SK-N-SH (cell line): ENCODE measurements around the gene TRAPPC3. TPM values are rescaled to one million over a fixed set of nuclear protein-coding genes. Genes with fewer than 3 reads are reported as not detected.

ENCODE experiments used
- CTCF ChIA-PET: fragments of 300-600, 350-600 bp; formaldehyde crosslinking; extraction: SDS; loops from one replicate; lab custom pipeline; 2021; lab: Yijun Ruan, JAX
- POLR2A ChIA-PET: fragments of 350-600 bp; sonication (Branson Sonifier 250); formaldehyde crosslinking; extraction: SDS; loops from one replicate; lab custom pipeline; 2020; ENCODE audit warnings: antibody characterized with exemption, inconsistent platforms; lab: Yijun Ruan, JAX
- DNase-seq: peaks from one replicate; pipeline ENCODE4 v3.0.0; 2012
- H2AFZ ChIP-seq: fragments of 200-600 bp; sonication (generic); 2 replicates; pipeline ENCODE4 v1.8.1; 2016; ENCODE audit warnings: antibody characterized with exemption, mild to moderate bottlenecking, low read depth
- H3F3A ChIP-seq: fragments of 200-600 bp; sonication (generic); replicated peaks from 2 replicates; pipeline ENCODE3; 2016; ENCODE audit warnings: antibody characterized with exemption, mild to moderate bottlenecking; ENCODE audit not compliant: insufficient read depth
- H3K27ac ChIP-seq, 2 experiments: fragments of 200-500 bp in 1 of 2; fragments of 200-600 bp in 1 of 2; sonication (Bioruptor generic) in 1 of 2; sonication (generic), shearing (Covaris generic) in 1 of 2; 2 replicates each; pipeline versions ENCODE4 v1.5.1 to v1.6.1; 2014 to 2016; ENCODE audit warnings: low read depth in 2 of 2, inconsistent platforms in 1 of 2, low read length in 1 of 2, mild to moderate bottlenecking in 1 of 2, mixed read lengths in 1 of 2
- H3K27me3 ChIP-seq: fragments of 200-600 bp; sonication (generic), shearing (Covaris generic); 2 replicates; pipeline ENCODE4 v1.6.1; 2016; ENCODE audit warnings: mixed run types; ENCODE audit not compliant: insufficient read depth
- H3K36me3 ChIP-seq, 2 experiments: fragments of 200-500 bp in 1 of 2; fragments of 200-600 bp in 1 of 2; sonication (Bioruptor generic) in 1 of 2; sonication (generic) in 1 of 2; replicated peaks in 1 of 2; 2 replicates each; pipeline versions ENCODE3 to v1.5.1; 2014 to 2016; ENCODE audit warnings: low read length in 1 of 2, mild to moderate bottlenecking in 1 of 2; ENCODE audit not compliant: insufficient read depth in 2 of 2, control insufficient read depth in 1 of 2
- H3K4me1 ChIP-seq, 2 experiments: fragments of 200-500 bp in 1 of 2; fragments of 200-600 bp in 1 of 2; sonication (Bioruptor generic) in 1 of 2; sonication (generic), shearing (Covaris generic) in 1 of 2; 2 replicates each; pipeline versions ENCODE4 v1.5.1 to v1.6.1; 2014 to 2016; ENCODE audit warnings: low read depth in 1 of 2, low read length in 1 of 2, mixed run types in 1 of 2; ENCODE audit not compliant: insufficient read depth in 2 of 2, control insufficient read depth in 1 of 2
- H3K4me2 ChIP-seq: fragments of 200-600 bp; sonication (generic), shearing (Covaris generic); 2 replicates; pipeline ENCODE4 v1.6.1; 2017; ENCODE audit warnings: mixed run types
- H3K4me3 ChIP-seq, 2 experiments: fragments of 200-500 bp in 1 of 2; fragments of 200-600 bp in 1 of 2; sonication (Bioruptor generic) in 1 of 2; sonication (generic), shearing (Covaris generic) in 1 of 2; 2 replicates each; pipeline versions ENCODE4 v1.5.1 to v1.8.1; 2014 to 2016; ENCODE audit warnings: low read depth in 2 of 2, inconsistent platforms in 1 of 2, low read length in 1 of 2, mild to moderate bottlenecking in 1 of 2, mixed read lengths in 1 of 2, moderate library complexity in 1 of 2
- H3K79me2 ChIP-seq: fragments of 200-600 bp; sonication (generic); 2 replicates; pipeline ENCODE4 v1.8.1; 2017; ENCODE audit warnings: mild to moderate bottlenecking; ENCODE audit not compliant: insufficient read depth
- H3K9ac ChIP-seq: fragments of 200-600 bp; sonication (generic); 2 replicates; pipeline ENCODE4 v1.6.1; 2017; ENCODE audit warnings: mixed run types
- H3K9me2 ChIP-seq: fragments of 200-600 bp; sonication (generic); 2 replicates; pipeline ENCODE4 v1.6.1; 2017; ENCODE audit warnings: mixed run types
- H3K9me3 ChIP-seq: fragments of 200-600 bp; sonication (generic); 2 replicates; pipeline ENCODE4 v1.6.1; 2017; ENCODE audit warnings: mixed run types, mild to moderate bottlenecking, moderate library complexity
- H4K20me1 ChIP-seq: fragments of 200-600 bp; sonication (generic); 2 replicates; pipeline ENCODE4 v1.6.1; 2017; ENCODE audit warnings: mild to moderate bottlenecking, mixed run types; ENCODE audit not compliant: insufficient read depth
- CHD2 ChIP-seq: fragments of 150-350 bp; IDR thresholded peaks from 2 replicates; pipeline ENCODE4 v1.6.1; 2018; ENCODE audit warnings: low read length; ENCODE audit not compliant: partially characterized antibody
- EP300 ChIP-seq, 2 experiments: IDR thresholded peaks; 2 replicates each; pipeline versions ENCODE4 v1.4.0 to v1.6.1; 2012; ENCODE audit warnings: borderline replicate concordance in 1 of 2, low read depth in 1 of 2, low read length in 1 of 2
- FOSL2 ChIP-seq: IDR thresholded peaks from 2 replicates; pipeline ENCODE4 v1.4.0; 2012; ENCODE audit warnings: low read depth, mild to moderate bottlenecking, moderate library complexity, borderline replicate concordance
- FOXJ3 ChIP-seq: sonication (generic); formaldehyde crosslinking; IDR thresholded peaks from 2 replicates; pipeline ENCODE4 v1.5.1; 2020; ENCODE audit warnings: mild to moderate bottlenecking, missing genetic modification reagents
- JUND ChIP-seq: IDR thresholded peaks from 2 replicates; pipeline ENCODE4 v1.4.0; 2012
- MEF2A ChIP-seq: IDR thresholded peaks from 2 replicates; pipeline ENCODE4 v1.4.0; 2012; ENCODE audit warnings: low read depth, borderline replicate concordance
- MXI1 ChIP-seq: IDR thresholded peaks from 2 replicates; pipeline ENCODE4 v1.6.1; 2012; ENCODE audit warnings: mild to moderate bottlenecking, low read depth, low read length, improper control_type of control experiment
- POLR2AphosphoS5 ChIP-seq: IDR thresholded peaks from 2 replicates; pipeline ENCODE4 v1.6.1; 2012; ENCODE audit warnings: low read depth, low read length
- RCOR1 ChIP-seq: fragments of 150-350 bp; IDR thresholded peaks from 2 replicates; pipeline ENCODE4 v1.6.1; 2017; ENCODE audit warnings: antibody characterized with exemption, low read length
- REST ChIP-seq: IDR thresholded peaks from 2 replicates; pipeline ENCODE4 v1.6.1; 2012; ENCODE audit warnings: mild to moderate bottlenecking, low read depth, low read length, moderate library complexity
- RFX5 ChIP-seq: IDR thresholded peaks from 2 replicates; pipeline ENCODE4 v1.6.1; 2012; ENCODE audit warnings: mild to moderate bottlenecking, improper control_type of control experiment, low read length
- TAF1 ChIP-seq: IDR thresholded peaks from 2 replicates; pipeline ENCODE4 v1.6.1; 2012; ENCODE audit warnings: low read depth, mild to moderate bottlenecking, low read length, moderate library complexity, borderline replicate concordance
- TEAD4 ChIP-seq: IDR thresholded peaks from 2 replicates; pipeline ENCODE4 v1.4.0; 2012; ENCODE audit warnings: mild to moderate bottlenecking, borderline replicate concordance; ENCODE audit not compliant: insufficient read depth
- YY1 ChIP-seq: IDR thresholded peaks from 2 replicates; pipeline ENCODE4 v1.4.0; 2012; ENCODE audit warnings: low read depth, mild to moderate bottlenecking
- ZBTB33 ChIP-seq: IDR thresholded peaks from 2 replicates; pipeline ENCODE4 v1.4.0; 2012; ENCODE audit warnings: low read depth, borderline replicate concordance
- WGBS: methylation state at CpG from one replicate; pipeline ENCODE4 v1.1.6; 2017; ENCODE audit warnings: low lambda C conversion rate; 5-methylcytosine and 5-hydroxymethylcytosine counted together
- polyA plus RNA-seq, 3 experiments: library from polyadenylated mRNA; depleted of rRNA; stranded (reverse); fragments of >200 nt; gene quantifications; 2 replicates each; pipeline ENCODE4 v1.2.3, GENCODE V29; 2012

The TRAPPC3 gene
- polyA plus RNA-seq, 1 of the 3 experiments (the other 2 are of a cell fraction): 149 TPM

GRCh38 chr1:36172017-36172747 lies 22.9 kb upstream of the TRAPPC3 start:
- H3K4me3 ChIP-seq: no peak overlapping the region
- peaks cover 54 to 55% of the 10 kb centered on the region in 2 experiments for H3K36me3 ChIP-seq
- WGBS: 98% methylated on average over 21 of the region's 21 CpGs
- CTCF ChIA-PET: interaction anchor here (4.1 to 5.9 kb wide), 2 partner anchors 16 to 22 kb away, joined by 23 to 32 read pairs; partner anchors contain the start of gene TRAPPC3
- peak overlapping the region; percentile 68 for H3K4me2 ChIP-seq
- peaks cover 11% of the 10 kb centered on the region for H3F3A ChIP-seq
- peaks cover 93% of the 10 kb centered on the region for H3K79me2 ChIP-seq
- no peak for DNase-seq
- no peak overlapping the region for H2AFZ ChIP-seq
- peaks cover 0 to 15% of the 10 kb centered on the region in 2 experiments; a peak in 3 of 4 replicates for H3K4me1 ChIP-seq
- no peaks in the 10 kb centered on the region for H3K9me2 ChIP-seq
- peak overlapping the region in 1 of 2 experiments; percentile 78; a peak in 3 of 4 replicates for H3K27ac ChIP-seq
- H4K20me1 ChIP-seq: peaks cover 73% of the 10 kb centered on the region
- H3K27me3 ChIP-seq: no peaks in the 10 kb centered on the region
- H3K9ac ChIP-seq: no peak overlapping the region; the same call in 1 of the 2 replicates
- POLR2A ChIA-PET: interaction anchor here (0.6 to 1.1 kb wide), 2 partner anchors 11 to 15 kb away, joined by 3 to 5 read pairs; no protein-coding TSS in a partner anchor
- no peaks in the 10 kb centered on the region for H3K9me3 ChIP-seq
- TF ChIP-seq REST (no peak), JUND (no peak), YY1 (no peak), RFX5 (no peak), FOXJ3 (no peak), CHD2 (no peak), RCOR1 (no peak), ZBTB33 (no peak), TEAD4 (no peak), MEF2A (no peak), TAF1 (no peak), FOSL2 (no peak), EP300 (IDR thresholded peaks at IDR 0.05; ENCODE audit: borderline replicate concordance in 1 of 2, low read depth in 1 of 2, low read length in 1 of 2) (no peak), MXI1 (no peak), POLR2AphosphoS5 (no peak)
